Measurements from ENCODE around the gene GLI3.

The GLI3 gene

DNA sequence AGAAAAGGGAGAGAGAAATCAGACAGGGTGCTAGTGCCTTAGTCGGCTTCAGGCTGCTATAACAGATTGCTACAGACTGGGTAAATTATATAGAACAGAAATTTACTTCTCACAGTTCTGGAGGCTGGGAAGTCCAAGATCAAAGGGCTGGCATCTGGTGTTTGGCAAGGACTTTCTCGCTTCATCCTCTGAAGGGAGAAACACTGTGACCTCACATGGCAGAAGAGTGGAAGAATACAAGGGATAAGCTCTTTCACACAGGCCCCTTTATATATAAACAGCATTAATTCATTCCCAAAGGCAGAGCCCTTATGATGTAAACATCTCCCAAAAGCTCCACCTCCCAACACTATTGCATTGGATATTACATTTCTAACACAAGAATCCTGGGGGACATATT is 298.6 kb downstream of the GLI3 start:
- no peak for DNase-seq (ENCODE audit: low read depth in 2 of 2, low spot score in 1 of 2)

DNA sequence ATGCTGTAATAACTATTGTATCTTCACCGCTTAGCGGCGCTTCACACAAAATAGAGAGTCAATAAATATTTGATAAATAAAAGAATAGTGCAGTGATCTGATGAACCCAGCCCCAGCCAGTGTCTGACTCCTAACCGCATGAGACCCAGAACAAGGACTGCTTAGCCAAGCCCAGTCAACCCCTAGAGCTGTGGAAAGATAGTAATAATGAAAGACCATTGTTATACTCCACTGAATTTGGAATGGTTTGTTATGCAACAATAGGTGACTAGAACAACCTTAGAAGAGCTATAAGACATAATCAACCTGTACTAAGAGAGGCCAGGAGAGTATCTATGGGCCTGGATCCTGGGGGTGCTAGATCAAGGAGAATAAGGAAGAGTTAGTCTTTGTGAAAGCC is 303.6 kb downstream of the GLI3 start:
- no peak for DNase-seq (ENCODE audit: low read depth in 2 of 2, low spot score in 1 of 2)

DNA sequence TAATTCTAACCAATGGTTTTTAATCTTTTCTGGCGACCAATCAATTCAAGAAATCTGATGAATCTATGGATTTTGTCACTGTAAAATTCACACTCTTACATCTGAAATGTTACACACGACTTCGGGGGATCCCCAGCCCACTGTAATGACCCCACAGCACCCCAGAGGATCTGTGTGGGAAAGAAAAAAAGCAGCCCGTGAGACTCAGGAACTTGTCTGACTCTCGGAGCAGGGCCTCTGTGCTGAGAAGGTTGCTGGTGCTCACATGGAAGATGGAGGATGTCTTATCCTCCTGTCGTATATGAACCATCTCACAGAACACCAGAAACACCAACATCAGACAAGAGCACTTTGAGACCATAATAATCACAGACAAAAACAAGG is 305.8 kb downstream of the GLI3 start:
- DNase-seq (ENCODE audit: low read depth in 2 of 2, low spot score in 1 of 2) = no peak

DNA sequence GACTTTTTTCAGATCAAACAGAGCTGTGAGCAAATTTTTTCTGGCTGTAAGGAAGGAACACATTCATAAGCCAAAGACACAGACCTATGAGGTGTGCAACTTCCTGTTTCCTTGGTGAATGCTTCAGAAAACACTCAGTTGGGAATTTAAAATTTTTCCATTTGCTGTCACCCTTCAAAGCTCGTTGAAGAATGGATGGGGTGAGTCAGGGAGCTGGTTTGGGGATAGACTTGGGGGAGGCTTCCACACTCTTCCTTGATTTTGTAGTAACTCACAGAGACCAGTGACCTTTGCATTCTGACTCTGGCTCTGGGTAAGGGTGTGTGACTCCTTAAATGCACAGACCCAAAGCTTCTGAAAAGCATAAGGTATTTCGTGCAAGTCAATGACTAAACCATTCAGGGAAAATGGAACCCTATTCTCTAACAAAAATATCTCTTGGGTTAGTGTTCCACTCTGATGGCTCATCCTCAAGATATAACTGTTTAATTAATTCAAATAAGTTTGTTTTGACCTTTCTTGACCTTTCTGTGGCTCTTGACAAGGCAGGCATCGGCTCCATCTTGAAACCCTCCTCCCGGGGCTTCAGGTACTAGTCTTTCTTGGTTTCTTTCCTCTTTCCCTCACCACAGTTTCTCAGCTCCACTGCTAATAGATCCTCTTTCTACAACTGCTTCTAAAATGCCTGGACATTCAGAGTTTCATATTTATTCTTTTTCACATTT is 306.3 kb downstream of the GLI3 start:
- no peak for DNase-seq (ENCODE audit: low read depth in 2 of 2, low spot score in 1 of 2)

DNA sequence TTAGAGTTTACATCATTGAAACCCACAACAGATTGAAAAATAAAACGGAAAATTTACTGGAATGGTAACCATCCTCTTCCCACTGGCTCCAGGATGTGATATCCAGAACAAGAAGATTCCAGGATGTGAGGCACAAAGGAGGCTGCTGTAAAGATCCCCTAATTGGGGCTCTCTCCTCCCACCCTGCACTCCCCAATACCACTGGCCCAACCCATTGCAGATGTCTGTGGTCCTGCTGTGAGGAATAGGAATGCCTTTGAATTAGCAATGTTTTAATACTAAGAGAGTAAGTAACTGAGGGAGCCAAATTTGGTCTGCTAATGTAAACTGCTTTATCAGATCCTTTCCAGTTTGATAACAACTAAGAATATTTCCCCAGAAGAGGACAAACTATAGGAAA is 308.2 kb downstream of the GLI3 start:
- DNase-seq (ENCODE audit: low read depth in 2 of 2, low spot score in 1 of 2) = no peak

DNA sequence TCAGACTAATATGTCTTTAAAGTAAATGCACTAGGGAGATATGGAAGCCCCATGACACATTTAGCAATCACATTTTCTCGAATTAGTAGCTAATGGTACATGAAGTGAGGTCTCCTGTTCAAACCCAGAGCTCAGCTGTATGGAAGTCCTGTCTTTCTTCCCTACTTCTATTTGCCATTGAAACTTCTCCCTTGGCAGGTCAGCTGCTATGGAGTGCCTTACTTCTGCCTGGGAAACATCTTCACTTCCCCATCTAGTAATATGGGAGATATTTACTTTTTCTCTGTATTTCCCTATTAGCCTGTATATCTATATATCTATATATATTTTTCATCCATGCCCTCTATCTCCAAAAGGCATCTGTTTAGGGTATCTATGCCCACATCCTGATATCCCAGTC is 308.8 kb downstream of the GLI3 start:
- no peak for DNase-seq (ENCODE audit: low read depth in 2 of 2, low spot score in 1 of 2)

DNA sequence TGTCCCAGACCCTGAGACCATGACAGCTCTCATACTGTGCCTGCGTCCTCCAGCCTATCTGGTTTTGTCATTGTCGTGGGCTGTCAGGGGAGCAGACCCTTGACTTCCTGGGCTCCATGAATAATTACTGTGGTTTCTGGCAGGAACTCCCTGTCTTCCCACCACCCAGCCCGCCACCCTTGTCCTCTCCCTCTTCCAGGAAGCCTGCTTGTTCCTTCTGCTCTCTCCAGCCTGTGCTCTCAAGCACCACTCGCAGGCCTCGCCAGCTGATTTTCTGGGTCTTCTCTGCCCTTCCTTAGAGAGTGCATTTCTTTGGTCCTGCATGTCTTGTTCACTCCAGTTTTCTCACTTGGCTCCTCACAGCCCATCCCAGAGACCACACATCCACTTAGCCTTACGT is 309.6 kb downstream of the GLI3 start:
- no peak for DNase-seq (ENCODE audit: low read depth in 2 of 2, low spot score in 1 of 2)

DNA sequence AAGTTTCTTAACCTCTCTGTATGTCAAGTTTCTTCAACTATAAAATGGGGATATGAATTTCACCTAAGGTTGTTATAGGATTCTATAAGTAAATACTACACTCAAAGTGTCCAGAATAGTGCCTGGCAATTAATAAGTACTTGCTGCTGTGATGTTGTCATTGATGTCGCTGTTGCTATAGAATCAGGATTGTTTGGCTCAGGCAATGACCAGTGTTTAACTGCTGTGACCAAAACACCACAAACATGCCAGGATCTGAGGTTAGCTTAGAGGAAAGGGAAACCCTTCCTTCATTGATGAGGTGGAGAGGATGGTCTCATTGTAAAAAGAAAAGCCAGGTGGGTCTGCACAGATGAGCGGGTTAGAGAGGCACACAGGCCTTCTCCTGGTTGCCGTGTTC is 311.1 kb downstream of the GLI3 start:
- no peak for DNase-seq (ENCODE audit: low read depth in 2 of 2, low spot score in 1 of 2)

DNA sequence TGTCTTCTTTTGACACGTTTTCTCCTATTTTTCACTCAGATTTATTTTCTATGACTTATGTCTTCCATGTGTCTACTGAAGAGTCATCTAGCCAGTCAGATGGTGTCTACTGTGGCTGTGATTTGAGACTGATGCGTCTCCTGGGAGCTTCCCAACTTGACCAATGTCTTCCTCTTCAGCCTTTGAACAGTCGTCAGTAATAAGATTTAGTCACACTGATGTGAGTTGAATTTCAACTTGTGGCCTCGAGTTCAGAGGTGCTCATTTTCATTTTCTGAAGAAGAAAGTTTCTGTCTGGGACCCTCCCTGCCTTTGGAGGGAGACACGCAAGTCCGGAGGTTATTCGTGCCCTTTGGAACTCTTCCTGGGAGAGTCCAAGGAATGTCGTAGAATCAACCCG is 312.2 kb downstream of the GLI3 start:
- no peak for DNase-seq (ENCODE audit: low read depth in 2 of 2, low spot score in 1 of 2)

DNA sequence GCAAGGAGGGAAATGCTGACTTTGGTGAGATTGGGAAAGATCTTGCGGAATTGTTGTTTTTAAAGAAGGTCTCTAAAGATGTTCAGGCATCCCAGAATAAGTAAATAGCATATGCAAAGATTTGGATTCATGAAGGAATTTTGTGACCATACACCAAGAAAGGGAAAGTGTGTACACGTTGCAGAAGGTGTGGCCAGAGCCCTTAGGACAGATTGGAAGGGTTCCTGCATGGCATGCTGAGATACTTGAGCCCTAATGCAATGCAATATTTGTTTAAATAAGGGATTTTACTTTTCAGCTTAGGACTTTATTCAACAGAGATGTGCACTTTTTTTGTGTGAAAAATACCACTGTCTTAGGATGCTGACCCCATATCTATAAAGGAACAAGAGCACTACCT is 314.6 kb downstream of the GLI3 start:
- no peak for DNase-seq (ENCODE audit: low read depth in 2 of 2, low spot score in 1 of 2)

DNA sequence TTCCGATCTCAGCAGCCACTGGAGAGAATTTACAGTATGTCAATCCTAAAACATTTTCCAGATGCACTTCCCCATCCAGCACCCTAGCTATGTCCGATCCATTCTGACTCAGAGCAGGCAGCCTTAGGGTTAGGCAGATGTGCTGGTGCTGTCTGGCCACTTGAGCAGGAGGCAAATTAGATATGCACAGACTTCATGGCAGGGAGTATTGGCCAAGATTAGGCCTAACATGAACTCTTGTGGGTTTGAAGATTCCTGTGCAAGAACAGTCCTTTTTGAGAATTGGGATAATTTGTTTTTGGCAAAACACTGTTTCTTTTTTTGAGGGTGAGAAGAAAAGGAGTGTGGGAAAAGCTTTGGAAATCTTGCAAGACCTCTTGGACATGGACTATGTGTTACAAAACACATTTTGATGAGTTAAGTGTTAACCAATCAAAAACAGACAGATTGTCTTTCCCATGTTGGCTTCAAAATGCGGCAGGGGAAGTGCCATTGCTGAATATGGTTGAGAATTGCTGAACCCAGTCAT is 315.5 kb downstream of the GLI3 start:
- DNase-seq (ENCODE audit: low read depth in 2 of 2, low spot score in 1 of 2) = no peak

DNA sequence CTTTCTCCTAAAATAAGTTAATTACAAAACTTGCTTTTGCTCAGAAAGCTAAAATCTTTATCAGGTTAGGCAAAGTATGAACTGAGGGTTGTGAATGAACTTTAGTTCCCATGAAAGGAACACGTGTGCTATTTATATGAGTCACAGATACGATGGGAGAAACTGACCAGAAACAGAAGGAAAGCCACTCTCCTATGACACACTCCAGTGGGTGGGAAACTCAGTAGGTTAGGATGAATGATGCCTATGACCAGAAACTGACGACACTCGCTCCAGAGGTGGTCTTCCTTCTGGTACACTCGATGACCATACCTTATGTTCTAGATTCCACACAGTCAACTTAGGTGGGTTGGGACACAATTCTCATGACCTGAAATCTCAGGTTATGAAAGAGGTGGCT is 318.4 kb downstream of the GLI3 start:
- DNase-seq (ENCODE audit: low read depth in 2 of 2, low spot score in 1 of 2) = no peak

DNA sequence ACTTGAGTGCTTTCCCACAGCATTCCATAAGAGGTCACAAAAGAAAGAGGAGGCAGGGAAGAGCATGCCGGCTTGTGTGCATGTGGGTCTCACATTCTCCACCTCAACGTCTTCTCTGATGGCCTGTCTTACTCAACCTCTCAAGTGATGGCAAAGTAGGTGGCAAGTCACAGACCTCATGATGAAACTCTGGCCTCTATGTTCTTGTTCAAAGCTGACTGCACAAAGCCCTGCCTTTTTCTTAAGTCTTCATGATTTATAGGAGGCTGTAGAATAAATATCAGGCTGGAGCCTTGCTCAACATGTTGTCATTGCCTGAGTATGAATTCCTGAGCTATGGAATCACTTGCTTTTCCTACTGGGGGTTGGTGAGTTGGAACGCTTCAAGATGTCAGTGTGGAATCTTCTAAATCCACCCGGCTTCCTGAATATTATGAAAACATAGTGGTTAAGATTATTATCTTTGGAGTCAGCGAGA is 320.5 kb downstream of the GLI3 start:
- DNase-seq (ENCODE audit: low read depth in 2 of 2, low spot score in 1 of 2) = no peak

DNA sequence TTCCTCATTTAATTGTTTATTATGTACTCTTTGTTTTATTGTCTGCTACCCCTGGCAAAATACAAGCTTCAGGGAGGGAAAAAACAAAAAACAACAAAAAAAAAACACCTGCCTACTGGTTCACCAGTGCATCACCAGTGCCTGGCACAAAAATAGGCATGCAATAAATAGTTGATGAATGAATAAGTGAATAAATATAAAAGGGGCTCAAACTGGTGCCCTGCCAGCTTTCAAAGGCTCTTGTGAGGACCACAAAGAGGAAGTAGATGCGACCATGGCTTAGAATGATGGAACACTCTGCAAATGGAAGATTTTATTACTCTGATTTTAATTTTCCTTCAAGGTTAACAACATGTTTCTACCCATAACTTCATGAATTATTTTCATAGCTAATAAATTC is 321.1 kb downstream of the GLI3 start:
- no peak for DNase-seq (ENCODE audit: low read depth in 2 of 2, low spot score in 1 of 2)

DNA sequence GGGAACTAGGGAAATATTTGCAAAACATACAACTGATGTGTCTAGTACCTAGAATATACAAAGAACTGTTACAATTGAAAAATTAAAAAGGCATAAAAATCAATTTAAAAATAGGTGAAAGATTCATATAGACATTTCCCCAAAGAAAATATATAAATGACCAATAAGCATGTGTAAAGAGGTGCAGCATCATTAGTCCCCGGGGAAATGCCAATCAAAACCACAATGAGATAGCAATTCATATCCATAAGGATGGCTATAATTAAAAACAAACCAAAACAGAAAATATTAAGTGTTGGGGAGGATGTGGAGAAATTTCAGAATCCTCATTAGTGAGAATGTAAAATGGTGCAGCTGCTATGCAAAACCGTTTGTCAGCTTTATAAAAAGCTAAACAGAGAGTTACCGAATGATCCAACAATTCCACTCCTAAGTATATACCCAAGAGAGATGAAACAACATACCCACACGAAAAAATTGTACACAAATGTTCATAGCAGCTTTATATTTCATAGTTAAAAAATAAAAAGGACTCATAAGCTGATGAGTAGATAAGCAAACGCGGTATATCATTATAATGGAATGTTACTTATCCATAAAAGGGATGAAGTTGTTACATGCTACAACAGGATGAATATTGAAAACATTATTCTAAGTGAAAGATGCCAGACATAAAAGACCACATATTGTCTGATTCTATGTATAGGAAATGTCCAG is 324.0 kb downstream of the GLI3 start:
- DNase-seq (ENCODE audit: low read depth in 2 of 2, low spot score in 1 of 2) = no peak

DNA sequence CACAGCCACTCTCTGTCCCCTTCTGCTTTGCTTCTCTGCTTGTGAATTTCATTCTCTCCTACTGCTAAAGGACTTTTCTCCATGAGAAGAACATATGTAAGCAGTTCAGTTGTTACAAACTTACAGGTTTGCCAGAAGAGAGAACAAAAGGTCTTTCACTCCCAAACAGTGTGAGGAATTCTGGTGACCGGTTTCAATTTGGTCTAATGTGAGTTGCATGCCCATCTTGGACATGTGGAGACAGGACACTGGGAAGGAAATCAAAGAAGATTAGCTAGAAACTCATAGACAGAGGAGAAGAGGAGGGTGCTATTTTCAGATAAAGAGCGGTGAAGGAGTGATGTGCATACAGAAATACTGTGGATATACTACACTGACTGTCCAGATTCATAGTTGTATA is 324.6 kb downstream of the GLI3 start:
- DNase-seq (ENCODE audit: low read depth in 2 of 2, low spot score in 1 of 2) = no peak

DNA sequence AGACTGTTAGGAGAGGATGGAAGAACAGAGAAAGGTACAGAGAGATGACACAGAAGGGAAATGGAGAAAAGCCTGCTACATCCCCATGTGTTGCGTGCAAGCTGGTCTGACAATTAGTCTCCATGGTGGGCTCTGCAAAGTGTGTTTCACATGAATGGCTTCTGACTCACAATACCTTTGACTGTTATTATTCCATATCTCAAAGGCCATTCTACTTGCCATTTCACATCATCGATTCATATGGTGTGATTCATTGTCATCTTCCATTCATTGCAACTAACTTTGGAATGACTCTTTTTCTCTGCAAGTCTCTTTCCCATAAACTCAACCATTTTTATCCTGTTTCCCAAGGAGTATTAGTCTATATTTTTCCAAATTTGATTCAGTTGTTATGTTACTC is 325.2 kb downstream of the GLI3 start:
- DNase-seq (ENCODE audit: low read depth in 2 of 2, low spot score in 1 of 2) = no peak
